H9 (cell line): ENCODE data around the gene HPCAL4. TPM values are rescaled to one million over a fixed set of nuclear protein-coding genes. Genes with fewer than 3 reads are reported as not detected.

Experiments used
- DNase-seq: peaks from one replicate; pipeline ENCODE4 v3.0.0-alpha.2; 2017
- H2AFZ ChIP-seq: one replicate; pipeline ENCODE4 v1.6.1; 2013; ENCODE audit warnings: mild to moderate bottlenecking, low read length, control low read depth, moderate library complexity
- H2AK5ac ChIP-seq: 2 replicates; pipeline ENCODE4 v1.6.1; 2013; ENCODE audit warnings: low read length, control low read depth, mixed read lengths; ENCODE audit not compliant: insufficient read length
- H2BK120ac ChIP-seq: one replicate; pipeline ENCODE4 v1.6.1; 2013; ENCODE audit warnings: low read depth, mild to moderate bottlenecking, low read length, control low read depth, inconsistent platforms; ENCODE audit not compliant: poor library complexity, severe bottlenecking
- H2BK12ac ChIP-seq: 2 replicates; pipeline ENCODE4 v1.6.1; 2013; ENCODE audit warnings: low read length, control low read depth, mixed read lengths, low read depth; ENCODE audit not compliant: insufficient read length
- H2BK15ac ChIP-seq: 2 replicates; pipeline ENCODE4 v1.6.1; 2013; ENCODE audit warnings: low read depth, low read length, control low read depth
- H2BK20ac ChIP-seq: one replicate; pipeline ENCODE4 v1.6.1; 2013; ENCODE audit warnings: low read depth, mild to moderate bottlenecking, low read length, control low read depth, inconsistent platforms; ENCODE audit not compliant: poor library complexity, severe bottlenecking
- H2BK5ac ChIP-seq: 2 replicates; pipeline ENCODE4 v1.6.1; 2013; ENCODE audit warnings: low read length, control low read depth, mixed read lengths; ENCODE audit not compliant: insufficient read length
- H3K14ac ChIP-seq: 2 replicates; pipeline ENCODE4 v1.6.1; 2013; ENCODE audit warnings: low read length, control low read depth; ENCODE audit not compliant: insufficient read depth
- H3K18ac ChIP-seq: 2 replicates; pipeline ENCODE4 v1.6.1; 2013; ENCODE audit warnings: low read depth, mild to moderate bottlenecking, mixed read lengths, low read length, control low read depth; ENCODE audit not compliant: insufficient read length
- H3K23ac ChIP-seq: 2 replicates; pipeline ENCODE4 v1.6.1; 2013; ENCODE audit warnings: low read length, control low read depth, mixed read lengths, low read depth; ENCODE audit not compliant: insufficient read length
- H3K23me2 ChIP-seq: 2 replicates; pipeline ENCODE4 v1.6.1; 2013; ENCODE audit warnings: low read depth, mild to moderate bottlenecking, mixed read lengths, low read length, control low read depth; ENCODE audit not compliant: insufficient read length, poor library complexity, severe bottlenecking
- H3K27ac ChIP-seq: 2 replicates; pipeline ENCODE4 v1.5.1; 2013; ENCODE audit warnings: low read length, control low read depth, mixed read lengths, low read depth; ENCODE audit not compliant: insufficient read length
- H3K27me3 ChIP-seq: 2 replicates; pipeline ENCODE4 v1.6.1; 2013; ENCODE audit warnings: low read length, control low read depth, inconsistent platforms; ENCODE audit not compliant: insufficient read depth
- H3K4ac ChIP-seq: 2 replicates; pipeline ENCODE4 v1.6.1; 2013; ENCODE audit warnings: low read depth, mild to moderate bottlenecking, control low read depth, inconsistent platforms, low read length, moderate library complexity
- H3K4me1 ChIP-seq: 2 replicates; pipeline ENCODE4 v1.6.1; 2013; ENCODE audit warnings: low read length, control low read depth, inconsistent platforms; ENCODE audit not compliant: insufficient read depth
- H3K4me2 ChIP-seq: 2 replicates; pipeline ENCODE4 v1.6.1; 2013; ENCODE audit warnings: low read length, control low read depth, mixed read lengths; ENCODE audit not compliant: insufficient read length, insufficient read depth
- H3K56ac ChIP-seq: 2 replicates; pipeline ENCODE4 v1.6.1; 2013; ENCODE audit warnings: low read depth, mild to moderate bottlenecking, mixed read lengths, low read length, control low read depth; ENCODE audit not compliant: insufficient read length
- H3K79me1 ChIP-seq: 2 replicates; pipeline ENCODE4 v1.6.1; 2013; ENCODE audit warnings: low read depth, mild to moderate bottlenecking, moderate library complexity, low read length, control low read depth, inconsistent platforms; ENCODE audit not compliant: insufficient read depth, poor library complexity, severe bottlenecking
- H3K79me2 ChIP-seq: 2 replicates; pipeline ENCODE4 v1.6.1; 2013; ENCODE audit warnings: low read length, control low read depth, inconsistent platforms; ENCODE audit not compliant: insufficient read depth
- H3K9ac ChIP-seq: 2 replicates; pipeline ENCODE4 v1.6.1; 2013; ENCODE audit warnings: low read length, control low read depth, mixed read lengths; ENCODE audit not compliant: insufficient read length; ENCODE audit errors: extremely low read depth
- H3K9me3 ChIP-seq: one replicate; pipeline ENCODE4 v1.6.1; 2013; ENCODE audit warnings: low read depth, low read length, inconsistent platforms; ENCODE audit not compliant: control insufficient read depth
- H3T11ph ChIP-seq: one replicate; pipeline ENCODE4 v1.6.1; 2013; ENCODE audit warnings: mild to moderate bottlenecking, low read length, control low read depth, inconsistent platforms
- H4K20me1 ChIP-seq: one replicate; pipeline ENCODE4 v1.6.1; 2013; ENCODE audit not compliant: control insufficient read depth, insufficient read length, insufficient read depth
- H4K5ac ChIP-seq: 2 replicates; pipeline ENCODE4 v1.6.1; 2013; ENCODE audit warnings: low read depth, mild to moderate bottlenecking, mixed read lengths, low read length, control low read depth; ENCODE audit not compliant: insufficient read length
- H4K8ac ChIP-seq: replicated peaks from 2 replicates; pipeline ENCODE4 v1.6.1; 2013; ENCODE audit warnings: low read length, control low read depth, mixed read lengths, low read depth; ENCODE audit not compliant: insufficient read length
- H4K91ac ChIP-seq: 2 replicates; pipeline ENCODE4 v1.6.1; 2013; ENCODE audit warnings: low read depth, mild to moderate bottlenecking, moderate library complexity, mixed read lengths, low read length, control low read depth; ENCODE audit not compliant: insufficient read length
- H3K27ac Mint-ChIP-seq, 3 experiments: 2 replicates in 2 of 3; 3 replicates in 1 of 3; pipeline ENCODE4 v1.8.0; 2020 to 2021; ENCODE audit warnings: mixed read lengths in 3 of 3, mild to moderate bottlenecking in 1 of 3, moderate library complexity in 1 of 3
- H3K27me3 Mint-ChIP-seq: 2 replicates; pipeline ENCODE4 v1.8.0; 2021; ENCODE audit warnings: low read depth, mild to moderate bottlenecking, moderate library complexity, mixed read lengths
- H3K36me3 Mint-ChIP-seq, 3 experiments: 2 replicates in 2 of 3; 3 replicates in 1 of 3; pipeline ENCODE4 v1.8.0; 2020 to 2021; ENCODE audit warnings: low read depth in 3 of 3, mixed read lengths in 3 of 3; ENCODE audit not compliant: insufficient read depth in 1 of 3
- H3K4me1 Mint-ChIP-seq, 2 experiments: 2 replicates each; pipeline ENCODE4 v1.8.0; 2020; ENCODE audit warnings: mixed read lengths in 2 of 2
- H3K4me3 Mint-ChIP-seq, 2 experiments: 2 replicates in 1 of 2; 3 replicates in 1 of 2; pipeline ENCODE4 v1.8.0; 2020 to 2021; ENCODE audit warnings: mild to moderate bottlenecking in 2 of 2, mixed read lengths in 2 of 2, moderate library complexity in 1 of 2
- H3K9me3 Mint-ChIP-seq, 2 experiments: 2 replicates in 1 of 2; 3 replicates in 1 of 2; pipeline ENCODE4 v1.8.0; 2020; ENCODE audit warnings: mild to moderate bottlenecking in 2 of 2, mixed read lengths in 2 of 2, moderate library complexity in 1 of 2
- WGBS: extraction: QIAGEN DNeasy Blood & Tissue Kit; methylation state at CpG from one replicate; pipeline ENCODE4 v1.1.7; 2013; ENCODE audit warnings: missing lambda C conversion rate, low lambda C conversion rate, mixed read lengths; ENCODE audit not compliant: insufficient read length; ENCODE audit errors: extremely low coverage; 5-methylcytosine and 5-hydroxymethylcytosine counted together
- total RNA-seq: library from RNA; stranded (reverse); gene quantifications from 2 replicates; pipeline ENCODE4 v1.2.1, GENCODE V29; 2021
- TF ChIP-seq, protein P1 (sequence below): fragments of 200-600 bp; sonication (generic); conservative IDR thresholded peaks from 3 replicates; pipeline ENCODE4 v1.8.0; 2021; ENCODE audit warnings: antibody characterized with exemption, mild to moderate bottlenecking

Gene HPCAL4
- total RNA-seq, 1 experiment from 2014 or later = 0.15 TPM

DNA sequence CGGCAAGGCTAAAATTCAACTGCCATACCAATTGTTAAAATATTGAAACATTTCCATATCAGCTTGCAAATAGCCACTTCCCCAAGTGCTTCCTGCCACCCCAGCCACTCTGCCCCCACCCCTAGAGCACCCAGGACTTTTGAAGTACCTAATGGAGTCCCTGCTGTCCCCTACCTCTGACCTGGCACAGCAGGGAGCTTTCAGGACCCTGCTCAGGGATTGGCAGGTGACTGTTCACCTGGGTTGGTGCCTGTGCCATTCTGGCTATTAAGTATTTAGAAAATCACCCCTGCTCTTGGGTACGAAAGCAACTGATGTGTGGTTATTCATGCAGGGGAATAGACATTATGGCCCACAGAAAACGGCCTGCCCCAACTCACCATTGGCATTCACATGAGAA, 9.1 kb upstream of the HPCAL4 start:
- Histone ChIP-seq H2AK5ac (no peak overlapping the region), H2BK5ac (no peak overlapping the region), H2AFZ (no peak overlapping the region), H4K91ac (no peak overlapping the region), H3K79me2 (no peaks in the 10 kb centered on the region), H4K8ac (no peak overlapping the region), H3K14ac (no peak overlapping the region), H3K4me1 (peaks cover 8% of the 10 kb centered on the region; the same call in 1 of the 2 replicates), H3K4me2 (peak overlapping the region; percentile 48), H3K23ac (no peak overlapping the region), H4K5ac (no peak overlapping the region), H3T11ph (no peak overlapping the region), H3K27ac (no peak overlapping the region), H2BK120ac (no peak overlapping the region), H4K20me1 (no peaks in the 10 kb centered on the region), H3K18ac (peak overlapping the region; percentile 42), H3K9ac (no peak overlapping the region), H3K79me1 (no peaks in the 10 kb centered on the region), H3K9me3 (no peaks in the 10 kb centered on the region), H2BK20ac (no peak overlapping the region), H3K56ac (no peak overlapping the region), H3K4ac (no peak overlapping the region), H3K23me2 (no peaks in the 10 kb centered on the region), H3K27me3 (peaks cover 47% of the 10 kb centered on the region; the same call in 1 of the 2 replicates), H2BK15ac (no peak overlapping the region; the same call in 1 of the 2 replicates), H2BK12ac (peak overlapping the region; percentile 42)
- Mint-ChIP-seq H3K36me3 (no peaks in the 10 kb centered on the region), H3K27ac (no peak overlapping the region), H3K4me1 (peaks cover 18 to 23% of the 10 kb centered on the region in 2 experiments), H3K9me3 (no peaks in the 10 kb centered on the region; a peak in 1 of 5 replicates), H3K27me3 (peaks cover 98% of the 10 kb centered on the region), H3K4me3 (no peak overlapping the region)
- no CpG with 5 or more reads among the region's 3 CpGs for WGBS
- TF ChIP-seq, protein P1, sequence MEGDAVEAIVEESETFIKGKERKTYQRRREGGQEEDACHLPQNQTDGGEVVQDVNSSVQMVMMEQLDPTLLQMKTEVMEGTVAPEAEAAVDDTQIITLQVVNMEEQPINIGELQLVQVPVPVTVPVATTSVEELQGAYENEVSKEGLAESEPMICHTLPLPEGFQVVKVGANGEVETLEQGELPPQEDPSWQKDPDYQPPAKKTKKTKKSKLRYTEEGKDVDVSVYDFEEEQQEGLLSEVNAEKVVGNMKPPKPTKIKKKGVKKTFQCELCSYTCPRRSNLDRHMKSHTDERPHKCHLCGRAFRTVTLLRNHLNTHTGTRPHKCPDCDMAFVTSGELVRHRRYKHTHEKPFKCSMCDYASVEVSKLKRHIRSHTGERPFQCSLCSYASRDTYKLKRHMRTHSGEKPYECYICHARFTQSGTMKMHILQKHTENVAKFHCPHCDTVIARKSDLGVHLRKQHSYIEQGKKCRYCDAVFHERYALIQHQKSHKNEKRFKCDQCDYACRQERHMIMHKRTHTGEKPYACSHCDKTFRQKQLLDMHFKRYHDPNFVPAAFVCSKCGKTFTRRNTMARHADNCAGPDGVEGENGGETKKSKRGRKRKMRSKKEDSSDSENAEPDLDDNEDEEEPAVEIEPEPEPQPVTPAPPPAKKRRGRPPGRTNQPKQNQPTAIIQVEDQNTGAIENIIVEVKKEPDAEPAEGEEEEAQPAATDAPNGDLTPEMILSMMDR = no peak
- DNase-seq = no peak
